Loucy (cell line): ENCODE measurements around the gene TBCE.

Experiments used
- H2AFZ ChIP-seq: fragments of 200-600 bp; sonication (generic); 2 replicates; pipeline ENCODE4 v1.6.0; 2016; ENCODE audit warnings: antibody characterized with exemption, mild to moderate bottlenecking, low read length, moderate library complexity
- H3F3A ChIP-seq: fragments of 200-600 bp; 2 replicates; pipeline ENCODE4 v1.6.0; 2016; ENCODE audit warnings: antibody characterized with exemption, low read depth, mild to moderate bottlenecking
- H3K27me3 ChIP-seq: fragments of 200-600 bp; sonication (generic); 2 replicates; pipeline ENCODE4 v1.6.1; 2014; ENCODE audit warnings: low read length, mild to moderate bottlenecking; ENCODE audit not compliant: insufficient read depth, poor library complexity, severe bottlenecking
- H3K36me3 ChIP-seq: fragments of 200-600 bp; sonication (generic); 2 replicates; pipeline ENCODE4 v1.6.1; 2016; ENCODE audit warnings: low read length; ENCODE audit not compliant: insufficient read depth
- H3K4me1 ChIP-seq: fragments of 200-600 bp; sonication (generic); 2 replicates; pipeline ENCODE4 v1.5.1; 2014; ENCODE audit warnings: low read length, mild to moderate bottlenecking; ENCODE audit not compliant: insufficient read depth, poor library complexity, severe bottlenecking
- H3K4me2 ChIP-seq: fragments of 200-600 bp; sonication (generic); 2 replicates; pipeline ENCODE4 v1.6.0; 2014; ENCODE audit warnings: antibody characterized with exemption, low read length, low read depth, mild to moderate bottlenecking; ENCODE audit not compliant: poor library complexity, severe bottlenecking
- H3K4me3 ChIP-seq: fragments of 200-600 bp; sonication (generic); 2 replicates; pipeline ENCODE4 v1.5.1; 2014; ENCODE audit warnings: low read length, mild to moderate bottlenecking, mixed read lengths; ENCODE audit not compliant: poor library complexity, severe bottlenecking
- H3K79me2 ChIP-seq: fragments of 200-600 bp; sonication (generic); 2 replicates; pipeline ENCODE4 v1.6.1; 2014; ENCODE audit warnings: low read length; ENCODE audit not compliant: insufficient read depth
- H3K9ac ChIP-seq: fragments of 200-600 bp; sonication (generic); 2 replicates; pipeline ENCODE4 v1.6.0; 2014; ENCODE audit warnings: mild to moderate bottlenecking, low read depth, low read length, moderate library complexity; ENCODE audit not compliant: poor library complexity, severe bottlenecking
- H3K9me2 ChIP-seq: fragments of 200-600 bp; sonication (generic); replicated peaks from 2 replicates; pipeline ENCODE4 v1.6.1; 2016; ENCODE audit warnings: low read depth, low read length, mixed read lengths
- H3K9me3 ChIP-seq: fragments of 200-600 bp; sonication (generic); 2 replicates; pipeline ENCODE4 v1.6.1; 2014; ENCODE audit warnings: mild to moderate bottlenecking, antibody characterized with exemption, low read length, low read depth; ENCODE audit not compliant: insufficient read depth
- H4K20me1 ChIP-seq: fragments of 200-600 bp; sonication (generic); 2 replicates; pipeline ENCODE4 v1.6.0; 2014; ENCODE audit warnings: antibody characterized with exemption, low read length, mild to moderate bottlenecking; ENCODE audit not compliant: insufficient read depth, poor library complexity, severe bottlenecking
- CTCF ChIP-seq: fragments of 200-600 bp; sonication (generic); conservative IDR thresholded peaks from 2 replicates; pipeline ENCODE4 v1.5.1; 2014; ENCODE audit warnings: mild to moderate bottlenecking, antibody characterized with exemption, low read length
- EZH2phosphoT487 ChIP-seq: fragments of 200-600 bp; IDR thresholded peaks from 2 replicates; pipeline ENCODE4 v1.6.1; 2018; ENCODE audit warnings: antibody characterized with exemption, mild to moderate bottlenecking, moderate library complexity, borderline replicate concordance

The TBCE gene

DNA sequence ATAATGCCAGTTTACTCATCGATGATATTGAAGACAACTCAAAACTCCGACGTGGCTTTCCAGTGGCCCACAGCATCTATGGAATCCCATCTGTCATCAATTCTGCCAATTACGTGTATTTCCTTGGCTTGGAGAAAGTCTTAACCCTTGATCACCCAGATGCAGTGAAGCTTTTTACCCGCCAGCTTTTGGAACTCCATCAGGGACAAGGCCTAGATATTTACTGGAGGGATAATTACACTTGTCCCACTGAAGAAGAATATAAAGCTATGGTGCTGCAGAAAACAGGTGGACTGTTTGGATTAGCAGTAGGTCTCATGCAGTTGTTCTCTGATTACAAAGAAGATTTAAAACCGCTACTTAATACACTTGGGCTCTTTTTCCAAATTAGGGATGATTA, 25.2 kb upstream of the TBCE start:
- peaks cover 21% of the 10 kb centered on the region; the same call in 1 of the 2 replicates for H3K36me3 ChIP-seq
- H3K9ac ChIP-seq = no peak overlapping the region
- no peaks in the 10 kb centered on the region for H3K79me2 ChIP-seq

GRCh38 chr1:235342471-235342870, 24.8 kb upstream of the TBCE start:
- Histone ChIP-seq H3K4me3 (no peak overlapping the region), H2AFZ (no peak overlapping the region), H3K36me3 (peaks cover 17% of the 10 kb centered on the region; the same call in 1 of the 2 replicates), H3K9me2 (no peaks in the 10 kb centered on the region), H3K79me2 (no peaks in the 10 kb centered on the region), H3K9ac (no peak overlapping the region), H3F3A (no peaks in the 10 kb centered on the region), H4K20me1 (no peaks in the 10 kb centered on the region), H3K4me2 (no peak overlapping the region), H3K9me3 (no peaks in the 10 kb centered on the region), H3K4me1 (no peaks in the 10 kb centered on the region), H3K27me3 (no peaks in the 10 kb centered on the region)
- TF ChIP-seq CTCF = no peak
- no peak for TF ChIP-seq EZH2phosphoT487

More for the DNA sequence above, 25.2 kb upstream of the TBCE start:
- Histone ChIP-seq H3K9me2 (no peaks in the 10 kb centered on the region), H3F3A (no peaks in the 10 kb centered on the region), H3K9me3 (no peaks in the 10 kb centered on the region), H3K4me3 (no peak overlapping the region), H4K20me1 (no peaks in the 10 kb centered on the region), H2AFZ (no peak overlapping the region), H3K4me2 (no peak overlapping the region), H3K27me3 (no peaks in the 10 kb centered on the region), H3K4me1 (no peaks in the 10 kb centered on the region)
- TF ChIP-seq CTCF (no peak), EZH2phosphoT487 (no peak)

- no peaks in the 10 kb centered on the region for H3K27me3 ChIP-seq
- H3K4me2 ChIP-seq = no peak overlapping the region
- no peak overlapping the region for H3K4me3 ChIP-seq
- TF ChIP-seq EZH2phosphoT487 = no peak
- H4K20me1 ChIP-seq = no peaks in the 10 kb centered on the region
- no peaks in the 10 kb centered on the region for H3K79me2 ChIP-seq
- no peak overlapping the region for H3K9ac ChIP-seq
- peaks cover 11% of the 10 kb centered on the region; the same call in 1 of the 2 replicates for H3K36me3 ChIP-seq
- H3K9me3 ChIP-seq = no peaks in the 10 kb centered on the region
- no peaks in the 10 kb centered on the region for H3K9me2 ChIP-seq
- no peaks in the 10 kb centered on the region for H3F3A ChIP-seq
- no peaks in the 10 kb centered on the region for H3K4me1 ChIP-seq
- no peak overlapping the region for H2AFZ ChIP-seq
Measured at GRCh38 chr1:235343726-235344125, 23.5 kb upstream of the TBCE start.

GRCh38 chr1:235351441-235351840, 15.8 kb upstream of the TBCE start:
- Histone ChIP-seq H4K20me1 (no peaks in the 10 kb centered on the region), H3K79me2 (no peaks in the 10 kb centered on the region), H3K9me3 (no peaks in the 10 kb centered on the region), H2AFZ (no peak overlapping the region), H3K36me3 (no peaks in the 10 kb centered on the region), H3K4me3 (no peak overlapping the region), H3K27me3 (no peaks in the 10 kb centered on the region), H3K4me1 (no peaks in the 10 kb centered on the region), H3K4me2 (no peak overlapping the region), H3K9me2 (no peaks in the 10 kb centered on the region), H3K9ac (no peak overlapping the region), H3F3A (no peaks in the 10 kb centered on the region)
- TF ChIP-seq EZH2phosphoT487 (no peak), CTCF (no peak)
